Measurements from ENCODE around the gene TBC1D22B.

GRCh38 chr6:37243131-37243815 lies 14.3 kb upstream of the TBC1D22B start:
- TF ChIP-seq POLR2A (IDR thresholded peaks at IDR 0.05; ENCODE audit: low read length) (no peak), GATA1 (IDR thresholded peaks at IDR 0.05; ENCODE audit: low read depth, low read length) (no peak)
